ENCODE data around the gene KCNH1. TPM values are rescaled to one million over a fixed set of nuclear protein-coding genes. Genes with fewer than 3 reads are reported as not detected.

The KCNH1 gene
- polyA plus RNA-seq, 2 of the 4 experiments (the other 2 are of a cell fraction), result 5.1 to 7.9 TPM

DNA sequence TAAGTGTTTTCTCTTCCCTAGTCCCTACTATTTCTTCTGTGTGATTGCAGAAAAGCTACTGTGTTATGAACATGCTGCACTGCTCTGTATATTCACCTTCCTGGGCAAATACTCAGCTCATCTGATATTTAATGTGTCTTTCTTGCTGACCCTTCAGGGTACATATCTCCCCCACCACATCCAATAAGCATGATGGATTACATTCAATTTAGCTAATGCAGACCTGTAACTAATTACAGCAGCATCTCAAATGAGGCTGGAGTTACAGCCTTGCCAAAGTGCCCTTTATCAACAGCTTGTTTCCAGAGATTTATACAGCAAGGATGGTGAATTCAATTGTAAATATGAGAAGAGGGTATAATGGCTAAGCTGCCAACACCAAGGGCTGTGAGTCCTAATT is 144.0 kb downstream of the KCNH1 start:
- FAIRE-seq (no peak), DNase-seq (ENCODE audit: low read depth in 1 of 2, low spot score in 1 of 2) (no peak), ATAC-seq (no peak)
- CTCF ChIA-PET, result no interaction called here
- H3K4me2 ChIP-seq, result no peak overlapping the region
- no peak overlapping the region for H3K27ac ChIP-seq
- TF ChIP-seq ZC3H11A (IDR thresholded peaks at IDR 0.05) (no peak), HDAC2 (IDR thresholded peaks at IDR 0.05) (no peak), FOXS1 (CRISPR knock-in tag; IDR thresholded peaks at IDR 0.05) (no peak), FOSB (CRISPR knock-in tag; IDR thresholded peaks at IDR 0.05) (no peak), ZNF302 (CRISPR knock-in tag; IDR thresholded peaks at IDR 0.05) (no peak)
- TF ChIP-seq, protein P1, sequence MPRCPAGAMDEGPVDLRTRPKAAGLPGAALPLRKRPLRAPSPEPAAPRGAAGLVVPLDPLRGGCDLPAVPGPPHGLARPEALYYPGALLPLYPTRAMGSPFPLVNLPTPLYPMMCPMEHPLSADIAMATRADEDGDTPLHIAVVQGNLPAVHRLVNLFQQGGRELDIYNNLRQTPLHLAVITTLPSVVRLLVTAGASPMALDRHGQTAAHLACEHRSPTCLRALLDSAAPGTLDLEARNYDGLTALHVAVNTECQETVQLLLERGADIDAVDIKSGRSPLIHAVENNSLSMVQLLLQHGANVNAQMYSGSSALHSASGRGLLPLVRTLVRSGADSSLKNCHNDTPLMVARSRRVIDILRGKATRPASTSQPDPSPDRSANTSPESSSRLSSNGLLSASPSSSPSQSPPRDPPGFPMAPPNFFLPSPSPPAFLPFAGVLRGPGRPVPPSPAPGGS (IDR thresholded peaks at IDR 0.05), result no peak
- TF ChIP-seq, protein P2, sequence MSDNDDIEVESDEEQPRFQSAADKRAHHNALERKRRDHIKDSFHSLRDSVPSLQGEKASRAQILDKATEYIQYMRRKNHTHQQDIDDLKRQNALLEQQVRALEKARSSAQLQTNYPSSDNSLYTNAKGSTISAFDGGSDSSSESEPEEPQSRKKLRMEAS (IDR thresholded peaks at IDR 0.05), result no peak
- TF ChIP-seq, protein P3, sequence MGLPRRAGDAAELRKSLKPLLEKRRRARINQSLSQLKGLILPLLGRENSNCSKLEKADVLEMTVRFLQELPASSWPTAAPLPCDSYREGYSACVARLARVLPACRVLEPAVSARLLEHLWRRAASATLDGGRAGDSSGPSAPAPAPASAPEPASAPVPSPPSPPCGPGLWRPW (IDR thresholded peaks at IDR 0.05), result no peak
- POLR2A ChIA-PET, result no interaction called here
- H3K9me3 ChIP-seq, result no peaks in the 10 kb centered on the region
- no peak overlapping the region for H3K4me3 ChIP-seq
- H3K4me1 ChIP-seq, result no peaks in the 10 kb centered on the region; the same call in 2 of the 3 replicates

DNA sequence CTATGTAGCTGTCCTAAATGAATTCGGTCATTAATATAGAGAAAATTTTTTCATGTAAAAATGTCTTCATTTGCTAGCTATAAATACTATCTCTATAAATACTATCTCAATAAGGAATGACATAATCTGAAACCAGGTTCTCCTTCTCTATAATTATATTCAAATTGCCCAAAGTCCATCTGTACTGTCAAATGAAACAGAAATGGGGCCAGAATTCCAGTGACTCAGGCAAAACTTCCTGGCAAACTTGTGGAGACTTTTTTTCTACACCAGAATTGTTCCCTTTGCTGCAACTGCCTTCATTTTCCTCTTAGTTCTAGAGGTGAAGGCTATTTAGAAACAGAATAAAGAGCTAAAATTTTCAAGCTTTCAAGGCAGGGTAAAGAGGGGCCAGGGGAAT is 152.5 kb downstream of the KCNH1 start:
- Histone ChIP-seq H3K27ac (no peak overlapping the region), H3K9me3 (no peaks in the 10 kb centered on the region), H3K4me1 (peaks cover 9% of the 10 kb centered on the region; the same call in 1 of the 3 replicates), H3K4me3 (no peak overlapping the region), H3K4me2 (no peak overlapping the region)
- no peak for FAIRE-seq
- ChIA-PET CTCF (no interaction called here), POLR2A (no interaction called here)
- TF ChIP-seq JUNB (IDR thresholded peaks at IDR 0.05) (no peak), CBX8 (IDR thresholded peaks at IDR 0.05) (no peak), ZSCAN20 (CRISPR knock-in tag; IDR thresholded peaks at IDR 0.05) (no peak), PHF8 (IDR thresholded peaks at IDR 0.05; ENCODE audit: borderline replicate concordance, low read depth) (no peak), ESRRA (IDR thresholded peaks at IDR 0.05; ENCODE audit: borderline replicate concordance, low read length) (no peak), KDM1A (IDR thresholded peaks at IDR 0.05; ENCODE audit: low read depth) (no peak), NR3C1 (IDR thresholded peaks at IDR 0.05) (no peak), EHF (CRISPR knock-in tag; IDR thresholded peaks at IDR 0.05) (no peak), HOXA7 (CRISPR knock-in tag; IDR thresholded peaks at IDR 0.05) (no peak)
- no peak for DNase-seq (ENCODE audit: low read depth in 1 of 2, low spot score in 1 of 2)
- WGBS (ENCODE audit: missing lambda C conversion rate), result 85% methylated on average over 1 of the region's 1 CpG
- ATAC-seq, result no peak

DNA sequence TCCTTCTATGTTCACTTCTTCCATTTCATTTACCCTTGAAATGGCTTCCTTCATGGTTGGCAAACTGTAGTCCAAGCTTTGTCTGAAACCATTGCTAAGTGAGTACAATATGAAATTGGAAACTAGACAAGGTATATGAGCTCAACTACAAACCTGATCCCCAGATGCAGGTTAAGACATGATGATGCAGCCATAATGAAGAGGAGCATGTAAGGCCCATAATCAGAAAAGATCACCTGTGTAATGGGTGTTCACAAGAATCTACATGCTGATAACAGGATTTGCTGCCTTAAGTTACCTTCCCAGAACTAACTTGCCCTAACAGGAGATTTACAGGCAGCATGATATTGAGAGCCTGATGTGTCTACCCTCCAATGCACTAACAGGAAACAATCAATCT is 153.9 kb downstream of the KCNH1 start:
- Histone ChIP-seq H3K9me3 (no peaks in the 10 kb centered on the region), H3K4me2 (no peak overlapping the region), H3K27ac (no peak overlapping the region), H3K4me1 (peaks cover 9% of the 10 kb centered on the region; the same call in 1 of the 3 replicates), H3K4me3 (no peak overlapping the region)
- CTCF ChIA-PET, result interaction anchor here (2.3 kb wide), 1 partner anchor 154 kb away, joined by 7 read pairs; the partner anchor contains the start of gene KCNH1
- no peak for TF ChIP-seq CBX8 (IDR thresholded peaks at IDR 0.05)
- TF ChIP-seq HOXB13 (CRISPR knock-in tag; IDR thresholded peaks at IDR 0.05; ENCODE audit: low read depth), result no peak
- no peak for TF ChIP-seq RARB (CRISPR knock-in tag; IDR thresholded peaks at IDR 0.05)
- TF ChIP-seq, protein P4, sequence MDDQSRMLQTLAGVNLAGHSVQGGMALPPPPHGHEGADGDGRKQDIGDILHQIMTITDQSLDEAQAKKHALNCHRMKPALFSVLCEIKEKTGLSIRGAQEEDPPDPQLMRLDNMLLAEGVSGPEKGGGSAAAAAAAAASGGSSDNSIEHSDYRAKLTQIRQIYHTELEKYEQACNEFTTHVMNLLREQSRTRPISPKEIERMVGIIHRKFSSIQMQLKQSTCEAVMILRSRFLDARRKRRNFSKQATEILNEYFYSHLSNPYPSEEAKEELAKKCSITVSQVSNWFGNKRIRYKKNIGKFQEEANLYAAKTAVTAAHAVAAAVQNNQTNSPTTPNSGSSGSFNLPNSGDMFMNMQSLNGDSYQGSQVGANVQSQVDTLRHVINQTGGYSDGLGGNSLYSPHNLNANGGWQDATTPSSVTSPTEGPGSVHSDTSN (IDR thresholded peaks at IDR 0.05), result no peak
- no peak for TF ChIP-seq EP300 (IDR thresholded peaks at IDR 0.05)
- no peak for TF ChIP-seq MAZ (IDR thresholded peaks at IDR 0.05; ENCODE audit: borderline replicate concordance, low read depth, low read length)
- no peak for TF ChIP-seq HEYL (CRISPR knock-in tag; IDR thresholded peaks at IDR 0.05)
- TF ChIP-seq, protein P5, sequence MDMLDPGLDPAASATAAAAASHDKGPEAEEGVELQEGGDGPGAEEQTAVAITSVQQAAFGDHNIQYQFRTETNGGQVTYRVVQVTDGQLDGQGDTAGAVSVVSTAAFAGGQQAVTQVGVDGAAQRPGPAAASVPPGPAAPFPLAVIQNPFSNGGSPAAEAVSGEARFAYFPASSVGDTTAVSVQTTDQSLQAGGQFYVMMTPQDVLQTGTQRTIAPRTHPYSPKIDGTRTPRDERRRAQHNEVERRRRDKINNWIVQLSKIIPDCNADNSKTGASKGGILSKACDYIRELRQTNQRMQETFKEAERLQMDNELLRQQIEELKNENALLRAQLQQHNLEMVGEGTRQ (IDR thresholded peaks at IDR 0.05), result no peak
- no peak for TF ChIP-seq HOXA7 (CRISPR knock-in tag; IDR thresholded peaks at IDR 0.05)
- TF ChIP-seq NPAS2 (CRISPR knock-in tag; IDR thresholded peaks at IDR 0.05; ENCODE audit: borderline replicate concordance), result no peak
- TF ChIP-seq NFE2L2 (conservative IDR thresholded peaks at IDR 0.05; ENCODE audit: low read length), result no peak
- TF ChIP-seq, protein P6, sequence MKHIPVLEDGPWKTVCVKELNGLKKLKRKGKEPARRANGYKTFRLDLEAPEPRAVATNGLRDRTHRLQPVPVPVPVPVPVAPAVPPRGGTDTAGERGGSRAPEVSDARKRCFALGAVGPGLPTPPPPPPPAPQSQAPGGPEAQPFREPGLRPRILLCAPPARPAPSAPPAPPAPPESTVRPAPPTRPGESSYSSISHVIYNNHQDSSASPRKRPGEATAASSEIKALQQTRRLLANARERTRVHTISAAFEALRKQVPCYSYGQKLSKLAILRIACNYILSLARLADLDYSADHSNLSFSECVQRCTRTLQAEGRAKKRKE (CRISPR knock-in tag; IDR thresholded peaks at IDR 0.05; ENCODE audit: low read depth), result no peak
- no peak for TF ChIP-seq EHF (CRISPR knock-in tag; IDR thresholded peaks at IDR 0.05)
- TF ChIP-seq NR3C1 (IDR thresholded peaks at IDR 0.05), result no peak
- no peak for TF ChIP-seq MAFK (IDR thresholded peaks at IDR 0.05; ENCODE audit: partially characterized antibody)
- no peak for TF ChIP-seq TP53 (CRISPR knock-in tag; IDR thresholded peaks at IDR 0.05)
- no peak for TF ChIP-seq PHF8 (IDR thresholded peaks at IDR 0.05; ENCODE audit: borderline replicate concordance, low read depth)
- FAIRE-seq (no peak), DNase-seq (ENCODE audit: low read depth in 1 of 2, low spot score in 1 of 2) (no peak), ATAC-seq (no peak)
- POLR2A ChIA-PET, result no interaction called here

Data from A549 (cell line).